SH-SY5Y (cell line): Measurements from ENCODE around the gene CHFR.

ENCODE experiments used
- GATA2 ChIP-seq: IDR thresholded peaks from 2 replicates; pipeline ENCODE4 v1.6.1; 2011; ENCODE audit warnings: mild to moderate bottlenecking, low read depth, low read length
- GATA3 ChIP-seq: IDR thresholded peaks from 2 replicates; pipeline ENCODE4 v1.6.1; 2011; ENCODE audit warnings: low read depth, mild to moderate bottlenecking, low read length, moderate library complexity

GRCh38 chr12:132812631-132813305 lies 74.6 kb downstream of the CHFR start:
- no peak for TF ChIP-seq GATA2
- TF ChIP-seq GATA3, result no peak
